ENCODE data around the gene GMDS. TPM values are rescaled to one million over a fixed set of nuclear protein-coding genes. Genes with fewer than 3 reads are reported as not detected.

GMDS gene
- total and polyA plus RNA-seq, 2 of the 4 experiments (the other 2 are of a cell fraction): 7.3 to 21.9 TPM

GRCh38 chr6:1598433-1598832 is 647.0 kb downstream of the GMDS start:
- no TSS peak for BruUV-seq (replicated peaks)
- WGBS, 2 experiments (ENCODE audit: extremely low coverage in 2 of 2, insufficient read length in 1 of 2): 82% methylated on average over 3 of the region's 10 CpGs; no CpG with 5 or more reads in 1 of the 2 experiments
- H3K18ac ChIP-seq (ENCODE audit: low read depth, low read length): no peak overlapping the region
- H3K36me3 ChIP-seq (ENCODE audit: control insufficient read depth, insufficient read depth, low read length): no peaks in the 10 kb centered on the region
- no peak overlapping the region for H3K4me3 ChIP-seq (ENCODE audit: insufficient read depth, low read depth, low read length)
- no peaks in the 10 kb centered on the region for H3K9me1 ChIP-seq (ENCODE audit: insufficient read depth, low read length)
- H4K8ac ChIP-seq (ENCODE audit: low read depth in 2 of 2, low read length in 2 of 2): no peak overlapping the region
- no peak overlapping the region for H4K91ac ChIP-seq (ENCODE audit: insufficient read depth, low read depth, low read length)
- no peak overlapping the region for H2AK9ac ChIP-seq (replicated peaks; ENCODE audit: low read depth, low read length, poor library complexity)
- peaks cover 16% of the 10 kb centered on the region for H3K27me3 ChIP-seq (ENCODE audit: control insufficient read depth, insufficient read depth, low read length)
- dilution Hi-C loops (cut with HindIII; ENCODE audit: low sequenced_read_pairs, unreplicated experiment) (no loop called here), in situ Hi-C loops (cut with MboI; ENCODE audit: low sequenced_read_pairs) (loop anchor here (10.0 kb wide), 2 partner anchors 506 to 1156 kb away; partner anchors contain the start of gene MYLK4), intact Hi-C loops (cut with micrococcal nuclease) (loop anchor here (5.0 kb wide), 1 partner anchor 1389 kb away; no protein-coding TSS in a partner anchor)
- no peak overlapping the region for H2AK5ac ChIP-seq (ENCODE audit: low read depth, low read length)
- ChIA-PET POLR2A (ENCODE audit: unreplicated experiment) (interaction anchor here (0.5 kb wide), 1 partner anchor 840 kb away, joined by 3 read pairs; no protein-coding TSS in a partner anchor), CTCF (interaction anchor here (1.2 to 1.4 kb wide), 2 partner anchors 506 to 1036 kb away, joined by 4 to 5 read pairs; no protein-coding TSS in a partner anchor)
- H4K20me1 ChIP-seq (ENCODE audit: insufficient read depth, low read length): no peaks in the 10 kb centered on the region
- ATAC-seq (ENCODE audit: low read depth) (no peak), DNase-seq (no peak)
- H3K4ac ChIP-seq (ENCODE audit: low read depth, low read length): 0 out of 2 replicates have a peak overlapping the region, but pooled peaks have one; percentile 40
- no peak overlapping the region for H3K14ac ChIP-seq (replicated peaks; ENCODE audit: low read depth, low read length)
- no peak overlapping the region for H3K9ac ChIP-seq (ENCODE audit: low read depth, low read length)
- no peaks in the 10 kb centered on the region for H3K79me1 ChIP-seq (ENCODE audit: low read depth in 1 of 2, low read length in 2 of 2)
- no peak overlapping the region for H2BK20ac ChIP-seq (ENCODE audit: low read depth, low read length)
- H3K27ac ChIP-seq (ENCODE audit: insufficient read depth, low read length): no peak overlapping the region
- H3K9me3 ChIP-seq (ENCODE audit: control insufficient read depth, insufficient read depth, low read length): no peaks in the 10 kb centered on the region
- no peak overlapping the region; the same call in 1 of the 2 replicates for H3K4me2 ChIP-seq (ENCODE audit: low read depth, low read length)
- TF ChIP-seq BHLHE40 (IDR thresholded peaks at IDR 0.05; ENCODE audit: low read depth, low read length): no peak
- TF ChIP-seq RAD21 (IDR thresholded peaks at IDR 0.05; ENCODE audit: low read length): no peak
- TF ChIP-seq MAZ (IDR thresholded peaks at IDR 0.05; ENCODE audit: borderline replicate concordance, low read depth, low read length): no peak
- TF ChIP-seq CHD1 (IDR thresholded peaks at IDR 0.05; ENCODE audit: low read depth, low read length): no peak
- no peak for TF ChIP-seq POLR2A (IDR thresholded peaks at IDR 0.05; ENCODE audit: low read depth, low read length)
- TF ChIP-seq ELK1 (IDR thresholded peaks at IDR 0.05; ENCODE audit: borderline replicate concordance, low read depth, low read length): no peak
- TF ChIP-seq FOS (IDR thresholded peaks at IDR 0.05; ENCODE audit: low read depth, low read length): no peak
- TF ChIP-seq RCOR1 (IDR thresholded peaks at IDR 0.05; ENCODE audit: insufficient replicate concordance, low read length): no peak
- peaks cover 11% of the 10 kb centered on the region for H3K4me1 ChIP-seq (ENCODE audit: control insufficient read depth, insufficient read depth, low read length)
- H2BK15ac ChIP-seq (ENCODE audit: low read depth, low read length): no peak overlapping the region
- H2BK5ac ChIP-seq (ENCODE audit: low read depth, low read length, poor library complexity, severe bottlenecking): no peak overlapping the region
- no peak overlapping the region for H2BK120ac ChIP-seq (ENCODE audit: low read depth, low read length)
- no peak overlapping the region for H3K56ac ChIP-seq (ENCODE audit: extremely low read depth, insufficient read depth, low read length)
- no peak overlapping the region for H4K5ac ChIP-seq (ENCODE audit: low read depth, low read length)
- no peak overlapping the region for H3K23ac ChIP-seq (ENCODE audit: low read depth, low read length)
- no peak overlapping the region for H2AFZ ChIP-seq (replicated peaks; ENCODE audit: low read length, poor library complexity)
